ENCODE measurements around the gene ALDH8A1.

ALDH8A1 gene

GRCh38 chr6:134950482-134950881, 581 bp upstream of the ALDH8A1 start:
- DNase-seq: no peak

- DNase-seq: no peak
Measured at GRCh38 chr6:134948691-134949090, 1.2 kb downstream of the ALDH8A1 start.

GRCh38 chr6:134948142-134948541, 1.8 kb downstream of the ALDH8A1 start:
- no peak for DNase-seq

GRCh38 chr6:134945045-134945444, 4.9 kb downstream of the ALDH8A1 start:
- no peak for DNase-seq

- no peak for DNase-seq
Measured at GRCh38 chr6:134943522-134944111, 6.3 kb downstream of the ALDH8A1 start.

GRCh38 chr6:134938896-134939295, 11.0 kb downstream of the ALDH8A1 start:
- no peak for DNase-seq

- no peak for DNase-seq
Measured at GRCh38 chr6:134937426-134937825, 12.5 kb downstream of the ALDH8A1 start.

- DNase-seq: no peak
Measured at GRCh38 chr6:134936931-134937330, 13.0 kb downstream of the ALDH8A1 start.

- no peak for DNase-seq
Measured at GRCh38 chr6:134936476-134936875, 13.4 kb downstream of the ALDH8A1 start.

GRCh38 chr6:134934793-134935485, 15.0 kb downstream of the ALDH8A1 start:
- no peak for DNase-seq

- no peak for DNase-seq
Measured at GRCh38 chr6:134932535-134933470, 17.1 kb downstream of the ALDH8A1 start.

- no peak for DNase-seq
Measured at GRCh38 chr6:134932098-134932497, 17.8 kb downstream of the ALDH8A1 start.

GRCh38 chr6:134930463-134930862, 19.4 kb downstream of the ALDH8A1 start:
- DNase-seq: no peak

GRCh38 chr6:134928151-134928900, 21.6 kb downstream of the ALDH8A1 start:
- no peak for DNase-seq

- DNase-seq: no peak
Measured at GRCh38 chr6:134925800-134926199, 24.1 kb downstream of the ALDH8A1 start.

- no peak for DNase-seq
Measured at GRCh38 chr6:134921721-134922261, 28.1 kb downstream of the ALDH8A1 start.

GRCh38 chr6:134921276-134921675, 28.6 kb downstream of the ALDH8A1 start:
- no peak for DNase-seq

GRCh38 chr6:134920422-134920821, 29.5 kb downstream of the ALDH8A1 start:
- DNase-seq: no peak

GRCh38 chr6:134918418-134918961, 31.4 kb downstream of the ALDH8A1 start:
- DNase-seq: no peak

- no peak for DNase-seq
Measured at GRCh38 chr6:134911547-134911946, 38.4 kb downstream of the ALDH8A1 start.

- DNase-seq: no peak
Measured at GRCh38 chr6:134910593-134910935, 39.3 kb downstream of the ALDH8A1 start.

Data from GDM1 (cell line).